ENCODE results near the gene POU3F3. TPM values are rescaled to one million over a fixed set of nuclear protein-coding genes. Genes with fewer than 3 reads are reported as not detected.

Gene POU3F3
- total RNA-seq, 2 experiments from 2014 or later = not detected

GRCh38 chr2:104872866-104873688, 19.2 kb downstream of the POU3F3 start:
- ChIA-PET POLR2A (no interaction called here), CTCF (no interaction called here)
- Mint-ChIP-seq H3K4me1 (ENCODE audit: low read depth) (peaks cover 9% of the 10 kb centered on the region), H3K4me3 (no peak overlapping the region), H3K27me3 (peaks cover 85% of the 10 kb centered on the region), H3K27ac (no peak overlapping the region), H3K36me3 (ENCODE audit: low read depth) (no peaks in the 10 kb centered on the region), H3K9me3 (no peaks in the 10 kb centered on the region)
- peaks cover 48 to 55% of the 10 kb centered on the region in 2 experiments for H3K27me3 ChIP-seq (ENCODE audit: control insufficient read depth in 1 of 2, insufficient read depth in 2 of 2, low read length in 2 of 2)
- intact Hi-C loops (cut with DNase I, micrococcal nuclease) = no loop called here
- no peak overlapping the region for H3K4me3 ChIP-seq (ENCODE audit: low read length)
- DNase-seq (peak in 4 of 14 experiments; percentile 12 to 63 (median 38)), ATAC-seq (ENCODE audit: poor library complexity) (no peak)
- no peak overlapping the region for H3K27ac ChIP-seq (ENCODE audit: low read depth in 1 of 2, low read length in 2 of 2)
- H3K4me1 ChIP-seq (ENCODE audit: insufficient read depth, low read length) = peaks cover 6% of the 10 kb centered on the region
- TF ChIP-seq CTCF (IDR thresholded peaks at IDR 0.05) = peak; percentile 17
- H3K36me3 ChIP-seq (ENCODE audit: insufficient read depth, low read length) = no peaks in the 10 kb centered on the region
- peaks cover 0 to 16% of the 10 kb centered on the region in 2 experiments for H3K9me3 ChIP-seq (ENCODE audit: control insufficient read depth in 1 of 2, insufficient read depth in 1 of 2, low read length in 2 of 2)

GRCh38 chr2:104873689-104874054, 19.8 kb downstream of the POU3F3 start:
- Mint-ChIP-seq H3K4me1 (ENCODE audit: low read depth) (peaks cover 9% of the 10 kb centered on the region), H3K27ac (no peak overlapping the region), H3K9me3 (no peaks in the 10 kb centered on the region), H3K4me3 (no peak overlapping the region), H3K36me3 (ENCODE audit: low read depth) (no peaks in the 10 kb centered on the region), H3K27me3 (peaks cover 85% of the 10 kb centered on the region)
- Histone ChIP-seq H3K27ac (ENCODE audit: low read depth in 1 of 2, low read length in 2 of 2) (no peak overlapping the region), H3K4me1 (ENCODE audit: insufficient read depth, low read length) (peaks cover 6% of the 10 kb centered on the region), H3K9me3 (ENCODE audit: control insufficient read depth in 1 of 2, insufficient read depth in 1 of 2, low read length in 2 of 2) (peaks cover 0 to 11% of the 10 kb centered on the region in 2 experiments), H3K27me3 (ENCODE audit: control insufficient read depth in 1 of 2, insufficient read depth in 2 of 2, low read length in 2 of 2) (peaks cover 46 to 49% of the 10 kb centered on the region in 2 experiments), H3K4me3 (ENCODE audit: low read length) (no peak overlapping the region), H3K36me3 (ENCODE audit: insufficient read depth, low read length) (no peaks in the 10 kb centered on the region)
- peak; percentile 2 for TF ChIP-seq CTCF (IDR thresholded peaks at IDR 0.05)
- no peak for ATAC-seq (ENCODE audit: poor library complexity)
- POLR2A ChIA-PET = no interaction called here
- intact Hi-C loops (cut with DNase I, micrococcal nuclease) = no loop called here
- no peak for DNase-seq
- CTCF ChIA-PET = no interaction called here

GRCh38 chr2:104874230-104874629, 20.3 kb downstream of the POU3F3 start:
- Mint-ChIP-seq H3K4me3 (no peak overlapping the region), H3K27ac (no peak overlapping the region), H3K36me3 (ENCODE audit: low read depth) (no peaks in the 10 kb centered on the region), H3K27me3 (peaks cover 85% of the 10 kb centered on the region), H3K9me3 (no peaks in the 10 kb centered on the region), H3K4me1 (ENCODE audit: low read depth) (peaks cover 9% of the 10 kb centered on the region)
- intact Hi-C loops (cut with DNase I, micrococcal nuclease) = no loop called here
- DNase-seq (no peak), ATAC-seq (ENCODE audit: poor library complexity) (no peak)
- H3K4me1 ChIP-seq (ENCODE audit: insufficient read depth, low read length) = peaks cover 6% of the 10 kb centered on the region
- no peaks in the 10 kb centered on the region for H3K36me3 ChIP-seq (ENCODE audit: insufficient read depth, low read length)
- H3K9me3 ChIP-seq (ENCODE audit: control insufficient read depth in 1 of 2, insufficient read depth in 1 of 2, low read length in 2 of 2) = peaks cover 0 to 11% of the 10 kb centered on the region in 2 experiments
- H3K27me3 ChIP-seq (ENCODE audit: control insufficient read depth in 1 of 2, insufficient read depth in 2 of 2, low read length in 2 of 2) = peaks cover 45% of the 10 kb centered on the region in 2 experiments
- no peak overlapping the region for H3K4me3 ChIP-seq (ENCODE audit: low read length)
- H3K27ac ChIP-seq (ENCODE audit: low read depth in 1 of 2, low read length in 2 of 2) = no peak overlapping the region
- ChIA-PET POLR2A (no interaction called here), CTCF (no interaction called here)
- TF ChIP-seq CTCF (IDR thresholded peaks at IDR 0.05) = no peak
